Skeletal muscle satellite cell (primary cell): ENCODE data around the gene LRRIQ1.

Source experiments
- H3K27me3 ChIP-seq: 2 replicates; pipeline ENCODE4 v1.7.0; 2013; ENCODE audit warnings: low read length; ENCODE audit not compliant: control insufficient read depth, insufficient read depth
- H3K36me3 ChIP-seq: 2 replicates; pipeline ENCODE4 v1.7.0; 2013; ENCODE audit warnings: mild to moderate bottlenecking, control low read depth, low read length; ENCODE audit not compliant: insufficient read depth
- H3K4me1 ChIP-seq: 2 replicates; pipeline ENCODE4 v1.7.0; 2013; ENCODE audit warnings: low read length; ENCODE audit not compliant: control insufficient read depth, insufficient read depth
- H3K4me2 ChIP-seq: 2 replicates; pipeline ENCODE4 v1.7.0; 2013; ENCODE audit warnings: mild to moderate bottlenecking, low read length
- H3K4me3 ChIP-seq: 2 replicates; pipeline ENCODE4 v1.7.0; 2013; ENCODE audit warnings: low read length
- H3K9ac ChIP-seq: 2 replicates; pipeline ENCODE4 v1.7.0; 2013; ENCODE audit warnings: mild to moderate bottlenecking, low read depth, low read length, moderate library complexity
- H3K9me3 ChIP-seq: replicated peaks from 2 replicates; pipeline ENCODE4 v1.7.0; 2013; ENCODE audit warnings: mild to moderate bottlenecking, control low read depth, low read length

Gene LRRIQ1

DNA sequence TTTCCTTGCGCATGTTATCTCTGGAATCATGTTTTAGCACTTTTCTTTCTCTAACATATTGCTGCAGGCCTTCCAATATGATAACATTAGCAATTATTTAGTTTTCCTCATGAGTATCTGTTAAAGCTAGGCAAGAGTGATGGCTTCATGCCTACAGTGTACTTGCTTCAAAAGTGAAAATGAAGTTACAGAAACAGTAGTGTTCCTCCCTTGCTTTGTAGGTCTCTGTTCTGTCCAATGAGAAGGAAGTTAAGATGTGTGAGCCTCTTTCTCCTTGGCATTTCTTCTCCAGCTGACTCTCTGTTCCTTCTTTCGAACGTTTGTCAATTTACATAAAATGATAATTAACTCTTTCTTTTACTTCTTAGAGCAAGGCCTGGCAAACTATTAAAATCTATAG is 22.2 kb downstream of the LRRIQ1 start:
- no peak overlapping the region for H3K9ac ChIP-seq
- no peaks in the 10 kb centered on the region for H3K36me3 ChIP-seq
- H3K4me2 ChIP-seq: no peak overlapping the region

DNA sequence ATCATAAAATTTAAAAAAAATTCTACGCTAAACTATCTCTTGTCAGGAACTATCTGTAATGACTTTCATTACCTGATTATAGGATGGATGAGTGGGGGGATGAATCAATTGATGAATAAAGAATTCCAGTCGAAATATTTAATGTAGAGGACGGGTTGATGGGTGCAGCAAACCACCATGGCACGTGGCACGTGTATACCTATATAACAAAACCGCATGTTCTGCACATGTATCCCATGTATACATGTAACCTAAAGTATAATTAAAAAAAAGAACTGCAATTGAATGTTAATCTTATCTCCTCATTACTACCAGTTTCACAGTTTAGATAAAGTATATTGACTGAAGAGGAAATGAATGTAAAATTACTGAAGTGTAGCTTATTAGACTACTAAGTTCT is 23.4 kb downstream of the LRRIQ1 start:
- Histone ChIP-seq H3K4me1 (no peaks in the 10 kb centered on the region), H3K9me3 (no peaks in the 10 kb centered on the region), H3K36me3 (no peaks in the 10 kb centered on the region), H3K4me3 (no peak overlapping the region), H3K27me3 (peaks cover 10% of the 10 kb centered on the region), H3K9ac (no peak overlapping the region), H3K4me2 (no peak overlapping the region)

More for the DNA sequence above, 22.2 kb downstream of the LRRIQ1 start:
- H3K4me1 ChIP-seq: no peaks in the 10 kb centered on the region
- H3K4me3 ChIP-seq: no peak overlapping the region
- peaks cover 10% of the 10 kb centered on the region for H3K27me3 ChIP-seq
- H3K9me3 ChIP-seq: no peaks in the 10 kb centered on the region

DNA sequence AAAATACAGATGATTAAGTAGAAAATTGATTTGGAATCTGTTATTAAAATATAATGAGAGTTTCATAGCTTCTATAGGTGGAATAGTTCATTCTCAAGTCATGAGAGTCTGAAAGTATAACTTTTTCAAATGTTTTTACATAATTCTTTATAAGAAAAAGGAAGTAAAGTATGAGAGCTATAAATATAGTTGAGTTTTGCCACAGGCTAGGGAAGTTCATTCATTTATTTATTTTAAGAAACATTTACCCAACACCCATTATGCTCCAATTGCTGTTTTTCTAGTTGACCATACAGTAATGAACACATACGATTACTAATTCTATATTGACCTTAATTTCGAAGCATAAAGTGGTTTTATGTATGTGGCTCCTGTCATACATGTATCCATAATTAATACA is 24.8 kb downstream of the LRRIQ1 start:
- no peak overlapping the region for H3K4me2 ChIP-seq
- H3K4me1 ChIP-seq: no peaks in the 10 kb centered on the region
- H3K36me3 ChIP-seq: no peaks in the 10 kb centered on the region
- H3K27me3 ChIP-seq: no peaks in the 10 kb centered on the region
- H3K4me3 ChIP-seq: no peak overlapping the region
- no peaks in the 10 kb centered on the region for H3K9me3 ChIP-seq
- H3K9ac ChIP-seq: no peak overlapping the region

DNA sequence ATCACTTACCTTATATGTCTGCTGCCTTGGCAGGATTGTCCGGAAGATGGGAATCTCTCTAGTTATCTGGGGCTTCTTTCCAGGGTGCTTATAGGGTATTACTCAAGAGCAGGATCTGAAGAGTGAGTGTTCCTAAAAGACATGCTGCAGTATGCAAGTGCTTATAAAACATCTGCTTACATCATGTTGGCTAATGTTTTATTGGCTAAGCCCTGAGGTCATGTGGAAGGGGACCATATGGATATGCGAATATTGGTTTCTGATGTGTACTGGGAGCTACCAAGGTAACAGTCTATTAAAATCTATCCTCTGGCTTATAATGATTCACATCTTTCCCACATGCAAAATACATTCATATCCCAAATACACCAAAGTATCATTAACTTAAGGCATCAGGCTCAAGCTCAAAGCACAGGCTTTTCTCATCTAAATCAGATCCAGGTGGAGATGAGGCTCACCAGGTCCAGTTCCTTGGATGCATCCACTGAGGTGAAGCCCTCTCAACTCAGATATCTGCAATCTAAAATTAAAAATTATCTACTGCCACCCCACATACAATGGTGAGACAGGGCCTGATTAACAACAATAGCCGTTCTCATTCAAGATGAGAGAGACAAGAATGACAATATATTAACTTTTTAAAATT is 29.8 kb downstream of the LRRIQ1 start:
- no peaks in the 10 kb centered on the region for H3K36me3 ChIP-seq
- no peak overlapping the region for H3K4me3 ChIP-seq
- no peak overlapping the region for H3K9ac ChIP-seq
- no peaks in the 10 kb centered on the region for H3K27me3 ChIP-seq
- H3K9me3 ChIP-seq: no peaks in the 10 kb centered on the region
- no peaks in the 10 kb centered on the region for H3K4me1 ChIP-seq
- H3K4me2 ChIP-seq: no peak overlapping the region

DNA sequence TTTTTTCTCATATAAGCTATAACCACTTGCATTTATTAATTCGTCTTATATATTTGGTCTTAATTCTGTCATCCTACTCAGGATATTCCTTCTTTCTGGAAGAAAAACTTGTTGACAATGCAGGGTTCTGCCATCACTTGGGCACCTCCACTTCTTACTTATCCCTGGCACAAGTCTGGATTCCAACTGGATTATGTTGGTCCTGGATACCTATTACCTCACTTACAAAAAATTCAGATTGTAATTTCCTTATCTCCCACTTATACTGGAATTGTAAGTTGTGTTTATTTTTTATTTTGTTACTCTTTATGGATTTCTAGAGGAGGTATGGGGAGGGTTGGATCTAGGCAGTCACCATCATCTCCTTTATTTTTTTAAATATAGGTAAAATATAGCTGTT is 36.7 kb downstream of the LRRIQ1 start:
- Histone ChIP-seq H3K36me3 (no peaks in the 10 kb centered on the region), H3K4me2 (no peak overlapping the region), H3K9ac (no peak overlapping the region), H3K4me1 (peaks cover 4% of the 10 kb centered on the region), H3K27me3 (no peaks in the 10 kb centered on the region), H3K4me3 (no peak overlapping the region), H3K9me3 (no peaks in the 10 kb centered on the region)

DNA sequence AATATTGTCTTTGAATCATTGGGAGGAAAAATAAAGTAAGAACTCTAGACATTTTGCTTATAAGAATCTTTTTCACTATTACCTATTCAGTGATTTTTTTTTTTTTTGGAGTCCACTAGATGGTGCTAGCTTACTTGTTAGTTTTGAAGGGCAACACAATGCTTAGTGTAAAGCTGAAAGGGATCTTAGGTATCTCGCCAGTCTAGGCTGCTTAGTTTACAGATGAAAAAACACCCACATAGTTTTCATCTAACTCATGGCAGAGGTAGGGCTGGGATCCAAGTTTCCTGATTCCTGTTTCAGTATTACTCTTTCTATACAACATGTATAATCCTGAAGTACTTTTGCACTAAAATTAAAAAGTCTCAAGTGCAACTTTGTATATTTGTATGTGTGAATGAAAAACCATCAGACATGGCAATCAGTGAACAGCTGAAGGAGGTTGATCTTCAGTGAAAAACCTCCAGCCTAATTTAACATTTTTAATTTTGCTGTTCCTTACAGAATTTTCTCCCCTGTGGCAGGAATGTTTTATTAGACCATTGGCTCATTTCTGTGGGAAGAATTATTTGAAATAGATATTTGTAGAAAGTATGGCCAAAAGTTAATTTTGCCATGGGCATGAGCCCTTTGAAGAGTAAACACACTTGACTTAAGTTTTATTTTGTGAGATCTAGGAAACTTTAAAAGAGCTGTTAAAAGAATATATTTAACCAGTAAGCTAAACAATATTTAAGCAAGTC is 40.7 kb downstream of the LRRIQ1 start:
- Histone ChIP-seq H3K4me1 (peaks cover 4% of the 10 kb centered on the region), H3K9me3 (no peaks in the 10 kb centered on the region), H3K27me3 (no peaks in the 10 kb centered on the region), H3K9ac (no peak overlapping the region), H3K4me3 (no peak overlapping the region), H3K36me3 (no peaks in the 10 kb centered on the region), H3K4me2 (peak overlapping the region; percentile 11)

DNA sequence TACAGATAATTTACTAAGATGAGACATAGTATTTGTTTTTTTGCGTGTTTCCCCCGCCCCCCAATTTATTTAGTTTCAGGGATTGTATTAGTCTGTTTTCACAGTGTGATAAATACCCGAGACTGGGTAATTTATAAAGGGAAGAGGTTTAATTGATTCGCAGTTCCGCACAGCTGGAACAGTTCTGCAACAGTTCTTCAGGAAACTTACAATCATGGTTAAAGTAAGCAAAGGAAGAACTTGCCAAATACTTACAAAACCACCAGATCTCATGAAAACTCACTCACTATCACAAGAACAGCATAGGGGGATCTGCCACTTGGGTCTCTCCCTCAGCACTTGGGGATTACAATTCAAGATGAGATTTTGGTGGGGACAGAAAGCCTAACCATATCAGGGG is 48.9 kb downstream of the LRRIQ1 start:
- no peak overlapping the region for H3K4me2 ChIP-seq
- no peaks in the 10 kb centered on the region for H3K27me3 ChIP-seq
- H3K9ac ChIP-seq: no peak overlapping the region
- H3K9me3 ChIP-seq: no peaks in the 10 kb centered on the region
- no peaks in the 10 kb centered on the region for H3K36me3 ChIP-seq
- H3K4me3 ChIP-seq: no peak overlapping the region
- no peaks in the 10 kb centered on the region for H3K4me1 ChIP-seq

DNA sequence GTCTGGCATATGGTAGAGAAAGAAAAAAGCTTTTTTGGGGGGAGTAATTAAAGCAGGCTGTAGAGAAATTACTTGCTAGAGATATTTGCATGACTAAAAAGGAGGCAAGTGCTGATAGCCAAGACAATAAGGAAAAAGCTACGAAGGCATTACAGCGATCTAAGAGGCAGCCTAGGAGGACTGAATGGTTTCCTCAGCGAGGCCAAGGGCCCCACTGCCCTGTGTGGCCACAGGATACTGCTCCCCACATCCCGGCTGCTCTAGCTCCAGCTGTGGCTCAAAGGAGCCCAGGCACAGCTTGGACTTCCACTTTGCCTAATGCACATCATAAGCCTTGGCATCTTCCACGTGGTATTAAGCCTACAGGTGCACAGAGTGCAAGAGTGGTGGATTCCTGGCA is 53.6 kb downstream of the LRRIQ1 start:
- no peaks in the 10 kb centered on the region for H3K36me3 ChIP-seq
- H3K4me3 ChIP-seq: no peak overlapping the region
- H3K27me3 ChIP-seq: no peaks in the 10 kb centered on the region
- no peak overlapping the region for H3K9ac ChIP-seq
- no peak overlapping the region for H3K4me2 ChIP-seq
- no peaks in the 10 kb centered on the region for H3K4me1 ChIP-seq
- H3K9me3 ChIP-seq: no peaks in the 10 kb centered on the region

DNA sequence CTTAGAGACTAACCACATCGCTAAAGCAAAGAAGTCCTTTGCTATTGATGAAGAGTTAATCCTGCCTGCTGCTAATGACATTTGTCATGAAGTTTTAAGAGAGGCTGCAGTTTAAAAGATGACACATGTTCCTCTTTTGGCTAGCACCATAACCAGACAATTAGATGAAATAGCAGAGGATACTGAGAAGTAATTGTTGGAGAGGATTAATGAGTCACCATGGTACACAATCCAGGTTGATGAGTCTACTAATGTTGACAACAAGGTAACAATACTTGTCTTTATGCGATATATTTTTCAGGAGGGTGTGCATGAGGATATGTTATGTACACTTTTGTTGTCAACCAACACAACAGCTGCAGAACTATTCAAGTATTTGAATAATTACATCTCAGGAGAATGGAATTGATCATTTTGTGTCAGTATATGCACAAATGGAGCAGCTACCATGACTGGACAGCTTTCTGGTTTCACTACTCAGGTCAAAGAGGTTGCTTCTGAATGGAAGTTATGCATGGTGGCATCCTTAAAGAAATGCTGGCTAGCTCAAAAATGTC is 56.7 kb downstream of the LRRIQ1 start:
- H3K4me1 ChIP-seq: no peaks in the 10 kb centered on the region
- H3K27me3 ChIP-seq: no peaks in the 10 kb centered on the region
- H3K36me3 ChIP-seq: no peaks in the 10 kb centered on the region
- H3K9me3 ChIP-seq: no peaks in the 10 kb centered on the region
- no peak overlapping the region for H3K9ac ChIP-seq
- H3K4me2 ChIP-seq: no peak overlapping the region
- no peak overlapping the region for H3K4me3 ChIP-seq

DNA sequence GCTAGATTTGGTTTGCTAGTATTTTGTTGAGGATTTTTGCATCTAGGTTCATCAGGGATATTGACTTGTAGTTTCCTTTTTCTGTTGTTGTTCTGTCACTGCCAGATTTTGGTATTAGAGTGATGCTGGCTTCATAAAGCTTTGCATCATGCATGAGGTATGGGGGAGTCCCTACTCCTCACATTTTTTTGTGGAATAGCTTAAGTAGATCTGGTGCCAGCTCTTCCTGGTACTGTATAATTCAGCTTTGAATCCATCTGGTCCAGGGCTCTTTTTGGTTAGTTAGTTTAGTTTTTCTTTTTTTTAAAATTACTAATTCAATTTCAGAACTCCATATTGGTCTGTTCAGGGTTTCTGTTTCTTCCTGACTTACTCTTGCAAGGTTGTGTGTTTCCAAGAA is 59.4 kb downstream of the LRRIQ1 start:
- Histone ChIP-seq H3K4me1 (no peaks in the 10 kb centered on the region), H3K36me3 (no peaks in the 10 kb centered on the region), H3K4me2 (no peak overlapping the region), H3K4me3 (no peak overlapping the region), H3K9ac (no peak overlapping the region), H3K27me3 (no peaks in the 10 kb centered on the region), H3K9me3 (no peaks in the 10 kb centered on the region)

DNA sequence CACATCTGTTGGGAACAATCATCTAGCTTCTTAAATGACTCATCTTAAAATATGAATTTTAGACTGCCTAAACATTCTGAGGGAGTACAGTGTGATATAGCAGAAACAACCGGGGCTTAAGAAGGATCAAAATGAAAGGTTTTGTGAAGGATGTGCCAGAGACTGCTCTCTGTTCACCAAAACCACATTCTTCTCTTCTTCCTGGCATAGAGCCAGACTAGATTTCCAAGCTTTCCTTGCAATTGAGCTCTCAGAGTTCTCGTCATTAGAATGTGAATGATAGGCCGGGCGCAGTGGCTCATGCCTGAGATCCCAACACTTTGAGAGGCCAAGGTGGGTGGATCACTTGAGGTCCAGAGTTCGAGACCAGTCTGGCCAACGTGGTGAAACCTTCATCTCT is 94.5 kb downstream of the LRRIQ1 start:
- no peak overlapping the region for H3K4me2 ChIP-seq
- no peaks in the 10 kb centered on the region for H3K9me3 ChIP-seq
- H3K4me3 ChIP-seq: no peak overlapping the region
- H3K4me1 ChIP-seq: no peaks in the 10 kb centered on the region
- H3K9ac ChIP-seq: no peak overlapping the region
- H3K36me3 ChIP-seq: no peaks in the 10 kb centered on the region
- no peaks in the 10 kb centered on the region for H3K27me3 ChIP-seq

DNA sequence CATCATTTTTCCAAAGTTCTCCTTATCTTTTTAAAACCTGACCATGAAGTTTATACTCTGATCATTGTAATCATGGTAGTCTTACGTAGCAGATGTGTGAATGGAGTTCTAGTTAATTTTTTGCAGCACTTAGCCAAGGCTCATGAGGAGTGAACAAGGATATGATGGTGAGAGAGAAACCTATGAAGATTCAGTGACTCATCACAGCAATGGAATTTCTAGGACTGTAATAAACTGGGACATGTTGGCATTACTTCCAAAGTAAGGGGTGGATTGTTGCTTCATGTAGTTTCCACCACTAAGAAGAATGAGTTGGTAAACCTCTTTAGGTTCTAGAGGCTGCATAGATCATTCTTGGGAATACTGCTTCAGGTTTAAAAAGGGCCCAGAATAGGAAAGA is 102.7 kb downstream of the LRRIQ1 start:
- H3K9me3 ChIP-seq: no peaks in the 10 kb centered on the region
- no peaks in the 10 kb centered on the region for H3K36me3 ChIP-seq
- no peak overlapping the region for H3K4me2 ChIP-seq
- no peak overlapping the region for H3K9ac ChIP-seq
- no peaks in the 10 kb centered on the region for H3K27me3 ChIP-seq
- H3K4me1 ChIP-seq: no peaks in the 10 kb centered on the region
- no peak overlapping the region for H3K4me3 ChIP-seq
